ENCODE data around the gene BORCS6. TPM values are rescaled to one million over a fixed set of nuclear protein-coding genes. Genes with fewer than 3 reads are reported as not detected.

BORCS6 gene
- total RNA-seq, 1 experiment from 2014 or later = 6.4 TPM

DNA sequence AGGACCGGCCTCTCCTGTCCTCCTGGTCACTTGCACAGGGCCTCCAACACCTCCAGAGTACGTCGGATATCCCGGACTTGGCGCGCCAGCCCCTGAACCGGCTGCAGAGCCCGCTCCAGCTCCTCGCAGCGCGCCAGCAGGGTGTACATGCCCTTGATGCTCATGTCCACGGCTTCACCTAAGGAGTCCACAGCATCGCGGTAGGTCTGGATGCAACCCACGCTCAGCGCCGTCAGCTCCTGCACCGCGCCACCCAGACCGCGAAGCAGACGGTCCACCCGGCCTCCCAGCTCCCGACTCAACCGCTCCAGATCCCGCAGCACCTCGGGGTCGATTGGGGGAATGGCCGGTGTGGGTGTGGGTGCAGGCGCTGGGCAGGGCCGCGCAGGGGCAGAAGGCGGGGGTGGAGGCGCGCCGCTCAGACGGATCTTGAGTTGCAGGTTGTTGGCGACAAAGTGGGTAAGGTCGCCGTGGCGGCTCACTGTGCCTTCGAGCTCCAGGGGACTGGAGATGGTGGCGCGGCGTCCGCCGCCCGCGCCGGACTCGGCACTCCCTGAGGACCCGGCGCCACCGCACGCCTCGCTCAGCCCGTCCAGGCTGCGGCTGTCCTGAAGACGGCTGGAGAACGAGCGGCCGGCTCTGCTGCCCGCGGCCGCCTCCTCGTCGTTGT is 804 bp downstream of the BORCS6 start:
- BruUV-seq (replicated peaks) = no TSS peak
- Histone ChIP-seq H4K20me1 (ENCODE audit: insufficient read depth) (0 out of 2 replicates have a peak, but pooled peaks cover 3% of the 10 kb centered on the region), H3K27ac (no peak overlapping the region), H3F3A (ENCODE audit: insufficient read depth, low read depth) (peaks cover 24% of the 10 kb centered on the region), H3K9me3 (ENCODE audit: insufficient read depth, low read depth) (no peaks in the 10 kb centered on the region), H3K9me2 (ENCODE audit: insufficient read depth) (no peaks in the 10 kb centered on the region), H3K4me1 (replicated peaks; ENCODE audit: insufficient read depth) (peaks cover 12% of the 10 kb centered on the region), H3K36me3 (ENCODE audit: low read depth) (no peaks in the 10 kb centered on the region), H3K4me2 (peak overlapping the region; percentile 85), H3K4me3 (peak overlapping the region; percentile 86), H3K27me3 (ENCODE audit: insufficient read depth, low read depth) (no peaks in the 10 kb centered on the region), H3K79me2 (ENCODE audit: low read depth) (peaks cover 11% of the 10 kb centered on the region), H2AFZ (peak overlapping the region; percentile 86)
- ChIA-PET CTCF (interaction anchor here (1.2 kb wide), 1 partner anchor 35 kb away, joined by 3 read pairs; no protein-coding TSS in a partner anchor), POLR2A (ENCODE audit: unreplicated experiment) (no interaction called here)
- DNase-seq = no peak
- intact Hi-C loops (cut with micrococcal nuclease; ENCODE audit: unreplicated experiment) = loop anchor here (10.0 kb wide), 1 partner anchor 196 kb away; the partner anchor contains the start of gene RPL26
- no peak for TF ChIP-seq EZH2 (IDR thresholded peaks at IDR 0.05; ENCODE audit: low read depth)
- TF ChIP-seq, protein P1, sequence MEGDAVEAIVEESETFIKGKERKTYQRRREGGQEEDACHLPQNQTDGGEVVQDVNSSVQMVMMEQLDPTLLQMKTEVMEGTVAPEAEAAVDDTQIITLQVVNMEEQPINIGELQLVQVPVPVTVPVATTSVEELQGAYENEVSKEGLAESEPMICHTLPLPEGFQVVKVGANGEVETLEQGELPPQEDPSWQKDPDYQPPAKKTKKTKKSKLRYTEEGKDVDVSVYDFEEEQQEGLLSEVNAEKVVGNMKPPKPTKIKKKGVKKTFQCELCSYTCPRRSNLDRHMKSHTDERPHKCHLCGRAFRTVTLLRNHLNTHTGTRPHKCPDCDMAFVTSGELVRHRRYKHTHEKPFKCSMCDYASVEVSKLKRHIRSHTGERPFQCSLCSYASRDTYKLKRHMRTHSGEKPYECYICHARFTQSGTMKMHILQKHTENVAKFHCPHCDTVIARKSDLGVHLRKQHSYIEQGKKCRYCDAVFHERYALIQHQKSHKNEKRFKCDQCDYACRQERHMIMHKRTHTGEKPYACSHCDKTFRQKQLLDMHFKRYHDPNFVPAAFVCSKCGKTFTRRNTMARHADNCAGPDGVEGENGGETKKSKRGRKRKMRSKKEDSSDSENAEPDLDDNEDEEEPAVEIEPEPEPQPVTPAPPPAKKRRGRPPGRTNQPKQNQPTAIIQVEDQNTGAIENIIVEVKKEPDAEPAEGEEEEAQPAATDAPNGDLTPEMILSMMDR (conservative IDR thresholded peaks at IDR 0.05) = no peak

DNA sequence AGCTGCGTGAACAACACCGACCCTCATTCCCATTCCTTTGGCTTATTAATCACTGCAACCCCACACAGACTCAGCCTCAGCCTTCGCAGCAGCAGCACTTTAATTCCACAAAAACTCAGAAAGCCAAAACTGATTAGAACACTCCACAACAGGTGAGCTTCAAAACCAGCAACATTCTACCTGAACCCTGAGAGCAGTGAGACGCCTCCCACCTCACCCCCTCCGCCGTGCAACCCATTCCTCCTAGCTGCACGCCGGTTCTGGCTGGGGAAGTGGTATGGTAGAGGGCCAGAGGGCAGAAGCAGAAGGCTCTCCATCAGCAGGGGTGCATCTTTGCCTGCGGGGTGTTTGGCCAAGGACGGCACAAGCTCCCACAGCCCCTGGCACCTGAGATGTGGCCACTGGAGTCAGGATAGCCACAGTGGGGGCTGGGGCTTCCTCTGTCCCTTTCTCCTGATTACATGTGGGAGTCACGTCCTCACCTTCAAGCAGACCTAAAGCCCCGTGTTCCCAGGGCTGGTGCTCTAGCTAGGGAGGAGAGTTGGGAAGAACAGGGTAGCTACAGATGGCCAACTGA is 1.6 kb downstream of the BORCS6 start:
- H3K4me1 ChIP-seq (replicated peaks; ENCODE audit: insufficient read depth) = peaks cover 12% of the 10 kb centered on the region
- H2AFZ ChIP-seq = no peak overlapping the region
- BruUV-seq (replicated peaks) = no TSS peak
- ChIA-PET CTCF (interaction anchor here (0.8 to 1.2 kb wide), 3 partner anchors 36 to 195 kb away, joined by 3 to 4 read pairs (median 3); no protein-coding TSS in a partner anchor), POLR2A (ENCODE audit: unreplicated experiment) (interaction anchor here (0.5 to 1.4 kb wide), 2 partner anchors 15 to 33 kb away, joined by 3 to 8 read pairs; no protein-coding TSS in a partner anchor)
- no peaks in the 10 kb centered on the region for H3K36me3 ChIP-seq (ENCODE audit: low read depth)
- H3K27ac ChIP-seq = peak overlapping the region; percentile 86
- H4K20me1 ChIP-seq (ENCODE audit: insufficient read depth) = 0 out of 2 replicates have a peak, but pooled peaks cover 3% of the 10 kb centered on the region
- H3K27me3 ChIP-seq (ENCODE audit: insufficient read depth, low read depth) = no peaks in the 10 kb centered on the region
- DNase-seq = no peak
- intact Hi-C loops (cut with micrococcal nuclease; ENCODE audit: unreplicated experiment) = loop anchor here (10.0 kb wide), 1 partner anchor 196 kb away; the partner anchor contains the start of gene RPL26
- H3K4me3 ChIP-seq = peak overlapping the region; percentile 86
- H3K79me2 ChIP-seq (ENCODE audit: low read depth) = peaks cover 11% of the 10 kb centered on the region
- H3K4me2 ChIP-seq = peak overlapping the region; percentile 85
- H3F3A ChIP-seq (ENCODE audit: insufficient read depth, low read depth) = peaks cover 24% of the 10 kb centered on the region
- no peak for TF ChIP-seq EZH2 (IDR thresholded peaks at IDR 0.05; ENCODE audit: low read depth)
- TF ChIP-seq, protein P1 (conservative IDR thresholded peaks at IDR 0.05) = no peak
- H3K9me3 ChIP-seq (ENCODE audit: insufficient read depth, low read depth) = no peaks in the 10 kb centered on the region
- no peaks in the 10 kb centered on the region for H3K9me2 ChIP-seq (ENCODE audit: insufficient read depth)

GRCh38 chr17:8187517-8188262 is 2.3 kb downstream of the BORCS6 start:
- intact Hi-C loops (cut with micrococcal nuclease; ENCODE audit: unreplicated experiment) = loop anchor here (1.0 to 10.0 kb wide), 6 partner anchors 31 to 197 kb away; partner anchors contain the start of genes CTC1 and RPL26
- H3K27ac ChIP-seq = peak overlapping the region; percentile 86
- peaks cover 11% of the 10 kb centered on the region for H3K79me2 ChIP-seq (ENCODE audit: low read depth)
- H3K9me3 ChIP-seq (ENCODE audit: insufficient read depth, low read depth) = no peaks in the 10 kb centered on the region
- no peaks in the 10 kb centered on the region for H3K36me3 ChIP-seq (ENCODE audit: low read depth)
- peak; percentile 94 to 95 for DNase-seq
- BruUV-seq (replicated peaks) = TSS peak; percentile 100
- ChIA-PET POLR2A (ENCODE audit: unreplicated experiment) (interaction anchor here (0.5 to 1.4 kb wide), 6 partner anchors 14 to 197 kb away, joined by 3 to 8 read pairs (median 6); partner anchors contain the start of gene SLC25A35), CTCF (interaction anchor here (0.7 to 1.0 kb wide), 3 partner anchors 52 to 196 kb away, joined by 3 to 4 read pairs (median 3); no protein-coding TSS in a partner anchor)
- no peaks in the 10 kb centered on the region for H3K9me2 ChIP-seq (ENCODE audit: insufficient read depth)
- H3K27me3 ChIP-seq (ENCODE audit: insufficient read depth, low read depth) = no peaks in the 10 kb centered on the region
- peaks cover 24% of the 10 kb centered on the region for H3F3A ChIP-seq (ENCODE audit: insufficient read depth, low read depth)
- H3K4me1 ChIP-seq (replicated peaks; ENCODE audit: insufficient read depth) = peaks cover 12% of the 10 kb centered on the region
- peak overlapping the region; percentile 86; the same call in 1 of the 2 replicates for H3K4me3 ChIP-seq
- H4K20me1 ChIP-seq (ENCODE audit: insufficient read depth) = 0 out of 2 replicates have a peak, but pooled peaks cover 3% of the 10 kb centered on the region
- no peak for TF ChIP-seq EZH2 (IDR thresholded peaks at IDR 0.05; ENCODE audit: low read depth)
- TF ChIP-seq, protein P1 (conservative IDR thresholded peaks at IDR 0.05) = no peak
- H3K4me2 ChIP-seq = peak overlapping the region; percentile 85
- no peak overlapping the region for H2AFZ ChIP-seq

Data from PC-9 (cell line).